Neural cell (in vitro differentiated cells): ENCODE data around the gene COG5. TPM values are rescaled to one million over a fixed set of nuclear protein-coding genes. Genes with fewer than 3 reads are reported as not detected.

Experiments
- H2AFZ ChIP-seq: fragments of 200-600, 300-800 bp; sonication (generic), shearing (Covaris generic); 2 replicates; pipeline ENCODE4 v1.6.0; 2014; ENCODE audit warnings: low read depth, mild to moderate bottlenecking, antibody characterized with exemption, low read length, moderate library complexity
- H3F3A ChIP-seq: fragments of 200-600 bp; shearing (Covaris generic); 2 replicates; pipeline ENCODE4 v1.6.1; 2016; ENCODE audit warnings: mild to moderate bottlenecking, moderate library complexity, mixed read lengths, antibody characterized with exemption, low read length; ENCODE audit not compliant: insufficient read depth, poor library complexity, severe bottlenecking
- H3K27ac ChIP-seq: fragments of 200-600, 300-800 bp; sonication (generic), shearing (Covaris generic); 2 replicates; pipeline ENCODE4 v1.5.1; 2014; ENCODE audit warnings: mild to moderate bottlenecking, low read length, moderate library complexity
- H3K27me3 ChIP-seq: fragments of 300-800, 200-600 bp; sonication (generic), shearing (Covaris generic); 2 replicates; pipeline ENCODE4 v1.6.0; 2014; ENCODE audit warnings: mild to moderate bottlenecking, low read depth, low read length, moderate library complexity; ENCODE audit not compliant: insufficient read depth
- H3K36me3 ChIP-seq: fragments of 300-800, 200-600 bp; sonication (generic), shearing (Covaris generic); 2 replicates; pipeline ENCODE4 v1.5.1; 2014; ENCODE audit warnings: mild to moderate bottlenecking, antibody characterized with exemption, low read length, moderate library complexity; ENCODE audit not compliant: insufficient read depth
- H3K4me2 ChIP-seq: fragments of 300-800, 200-600 bp; sonication (generic), shearing (Covaris generic); 2 replicates; pipeline ENCODE4 v1.6.0; 2014; ENCODE audit warnings: mild to moderate bottlenecking, low read length
- H3K4me3 ChIP-seq: fragments of 300-800, 200-600 bp; sonication (generic), shearing (Covaris generic); 2 replicates; pipeline ENCODE4 v1.5.1; 2014; ENCODE audit warnings: mild to moderate bottlenecking, low read length, moderate library complexity
- H3K79me2 ChIP-seq: fragments of 200-600 bp; shearing (Covaris generic); replicated peaks from 2 replicates; pipeline ENCODE4 v1.6.0; 2014; ENCODE audit warnings: mild to moderate bottlenecking, low read length, moderate library complexity; ENCODE audit not compliant: insufficient read depth
- H3K9ac ChIP-seq: fragments of 300-800, 200-600 bp; sonication (generic), shearing (Covaris generic); 2 replicates; pipeline ENCODE4 v1.6.1; 2016; ENCODE audit warnings: mild to moderate bottlenecking, low read length, mixed read lengths
- H3K9me2 ChIP-seq: fragments of 200-600 bp; shearing (Covaris generic); 2 replicates; pipeline ENCODE4 v1.6.1; 2016; ENCODE audit warnings: mild to moderate bottlenecking, low read length, mixed read lengths; ENCODE audit not compliant: insufficient read depth
- H3K9me3 ChIP-seq: fragments of 200-600, 300-800 bp; sonication (generic), shearing (Covaris generic); 2 replicates; pipeline ENCODE4 v1.6.1; 2016; ENCODE audit warnings: mild to moderate bottlenecking, mixed run types, low read length, moderate library complexity, mixed read lengths
- H4K20me1 ChIP-seq: fragments of 200-600 bp; shearing (Covaris generic); 2 replicates; pipeline ENCODE4 v1.6.1; 2016; ENCODE audit warnings: mild to moderate bottlenecking, mixed run types; ENCODE audit not compliant: insufficient read depth
- CTCF ChIP-seq: fragments of 450-650 bp; IDR thresholded peaks from 2 replicates; pipeline ENCODE4 v1.5.1; 2014; ENCODE audit warnings: antibody characterized with exemption, mild to moderate bottlenecking, moderate library complexity; ENCODE audit not compliant: poor library complexity, severe bottlenecking
- EP300 ChIP-seq: fragments of 450-650 bp; conservative IDR thresholded peaks from 2 replicates; pipeline ENCODE4 v1.6.1; 2014; ENCODE audit warnings: antibody characterized with exemption, mild to moderate bottlenecking, moderate library complexity; ENCODE audit not compliant: poor library complexity, severe bottlenecking
- EZH2 ChIP-seq: fragments of 200-600, 300-800 bp; shearing (Covaris generic), sonication (generic); IDR thresholded peaks from 2 replicates; pipeline ENCODE4 v1.6.1; 2014; ENCODE audit warnings: antibody characterized with exemption, low read length, borderline replicate concordance, mild to moderate bottlenecking; ENCODE audit not compliant: insufficient read depth, poor library complexity, severe bottlenecking
- MXI1 ChIP-seq: fragments of 450-650 bp; conservative IDR thresholded peaks from 2 replicates; pipeline ENCODE4 v1.6.1; 2014; ENCODE audit warnings: antibody characterized with exemption, mild to moderate bottlenecking; ENCODE audit not compliant: poor library complexity, severe bottlenecking
- POLR2AphosphoS5 ChIP-seq: IDR thresholded peaks from 2 replicates; pipeline ENCODE4 v1.6.1; 2012
- RAD21 ChIP-seq: fragments of 450-650 bp; conservative IDR thresholded peaks from 2 replicates; pipeline ENCODE4 v1.6.1; 2014; ENCODE audit warnings: antibody characterized with exemption, mild to moderate bottlenecking, moderate library complexity
- REST ChIP-seq: IDR thresholded peaks from 2 replicates; pipeline ENCODE4 v1.6.1; 2012; ENCODE audit warnings: borderline replicate concordance
- SMC3 ChIP-seq: fragments of 450-650 bp; conservative IDR thresholded peaks from 2 replicates; pipeline ENCODE4 v1.6.1; 2014; ENCODE audit warnings: antibody characterized with exemption, mild to moderate bottlenecking, moderate library complexity; ENCODE audit not compliant: poor library complexity
- TAF1 ChIP-seq: IDR thresholded peaks from 2 replicates; pipeline ENCODE4 v1.6.1; 2012; ENCODE audit warnings: low read depth
- polyA plus RNA-seq: library from polyadenylated mRNA; depleted of rRNA; stranded (reverse); fragments of >200 nt; gene quantifications from 2 replicates; pipeline ENCODE4 v1.2.3, GENCODE V29; 2014

The COG5 gene
- polyA plus RNA-seq, 1 donor from 2014 or later = 13.3 TPM

- Histone ChIP-seq H3K36me3 (no peaks in the 10 kb centered on the region), H3K4me2 (no peak overlapping the region)
Observed at GRCh38 chr7:107494315-107494751, 69.4 kb downstream of the COG5 start.

GRCh38 chr7:107492875-107493274, 70.8 kb downstream of the COG5 start:
- H4K20me1 ChIP-seq = no peaks in the 10 kb centered on the region
- TF ChIP-seq RAD21 (no peak), MXI1 (no peak), CTCF (no peak), REST (no peak), TAF1 (no peak), SMC3 (no peak), POLR2AphosphoS5 (no peak), EZH2 (no peak), EP300 (no peak)

More at GRCh38 chr7:107494315-107494751, 69.4 kb downstream of the COG5 start:
- H2AFZ ChIP-seq = no peak overlapping the region
- H3F3A ChIP-seq = no peaks in the 10 kb centered on the region
- H3K4me3 ChIP-seq = no peak overlapping the region
- H3K27me3 ChIP-seq = no peaks in the 10 kb centered on the region
- TF ChIP-seq CTCF (no peak), EZH2 (no peak), POLR2AphosphoS5 (no peak), SMC3 (no peak)
- H3K9me2 ChIP-seq = no peaks in the 10 kb centered on the region
- H4K20me1 ChIP-seq = no peaks in the 10 kb centered on the region
- H3K9me3 ChIP-seq = no peaks in the 10 kb centered on the region
- H3K79me2 ChIP-seq = no peaks in the 10 kb centered on the region
- H3K9ac ChIP-seq = no peak overlapping the region
- no peak overlapping the region for H3K27ac ChIP-seq

More at GRCh38 chr7:107492875-107493274, 70.8 kb downstream of the COG5 start:
- Histone ChIP-seq H2AFZ (no peak overlapping the region), H3K4me2 (no peak overlapping the region), H3K27me3 (no peaks in the 10 kb centered on the region), H3K4me3 (no peak overlapping the region), H3K9me2 (no peaks in the 10 kb centered on the region), H3K79me2 (no peaks in the 10 kb centered on the region), H3F3A (no peaks in the 10 kb centered on the region), H3K36me3 (no peaks in the 10 kb centered on the region), H3K27ac (no peak overlapping the region), H3K9me3 (no peaks in the 10 kb centered on the region), H3K9ac (no peak overlapping the region)
